Measurements from ENCODE around the gene MGAT3. TPM values are rescaled to one million over a fixed set of nuclear protein-coding genes. Genes with fewer than 3 reads are reported as not detected.

The MGAT3 gene
- total RNA-seq, 1 experiment from 2014 or later = 0.20 TPM

- Histone ChIP-seq H3K9me2 (ENCODE audit: insufficient read depth) (no peaks in the 10 kb centered on the region), H3K36me3 (ENCODE audit: control insufficient read depth in 1 of 2, insufficient read depth in 2 of 2, low read length in 2 of 2) (no peaks in the 10 kb centered on the region), H3K4me1 (ENCODE audit: control insufficient read depth in 1 of 2, insufficient read depth in 2 of 2, low read length in 2 of 2) (peaks cover 18 to 24% of the 10 kb centered on the region in 2 experiments), H4K20me1 (ENCODE audit: insufficient read depth) (no peaks in the 10 kb centered on the region), H3K27me3 (ENCODE audit: insufficient read depth, low read length) (no peaks in the 10 kb centered on the region), H3K9ac (ENCODE audit: low read length) (no peak overlapping the region), H2AFZ (ENCODE audit: low read depth, low read length, poor library complexity, severe bottlenecking) (no peak overlapping the region), H3K4me2 (ENCODE audit: low read length) (no peak overlapping the region), H3K9me3 (ENCODE audit: control insufficient read depth in 1 of 2, insufficient read depth in 1 of 2, low read depth in 1 of 2, low read length in 2 of 2) (no peaks in the 10 kb centered on the region), H3K27ac (ENCODE audit: low read depth, low read length) (no peak overlapping the region), H3K4me3 (replicated peaks in 1 of 2; ENCODE audit: low read depth in 1 of 2, low read length in 2 of 2) (no peak overlapping the region), H3K79me2 (ENCODE audit: insufficient read depth, low read length) (no peaks in the 10 kb centered on the region)
- ATAC-seq (no peak), DNase-seq (ENCODE audit: low read depth, low spot score) (no peak)
- ChIA-PET CTCF (interaction anchor here (0.5 kb wide), 1 partner anchor 494 kb away, joined by 3 read pairs; no protein-coding TSS in a partner anchor), POLR2A (no interaction called here), RAD21 (ENCODE audit: low non-redundant PET in 1 of 2, low total read pairs in 2 of 2, uncharacterized antibody in 2 of 2, unreplicated experiment in 2 of 2) (no interaction called here)
- intact Hi-C loops (cut with micrococcal nuclease) = loop anchor here (10.0 kb wide), 1 partner anchor 397 kb away; no protein-coding TSS in a partner anchor
- no peak for TF ChIP-seq FOSL1 (IDR thresholded peaks at IDR 0.05; ENCODE audit: low read depth)
- TF ChIP-seq SP1 (IDR thresholded peaks at IDR 0.05; ENCODE audit: low read depth) = no peak
- no peak for TF ChIP-seq ZNF274 (IDR thresholded peaks at IDR 0.05; ENCODE audit: low read depth, low read length)
- TF ChIP-seq JUND (IDR thresholded peaks at IDR 0.05) = no peak
- TF ChIP-seq MAX (IDR thresholded peaks at IDR 0.05) = no peak
- TF ChIP-seq POLR2A (IDR thresholded peaks at IDR 0.05; ENCODE audit: borderline replicate concordance, extremely low read depth, insufficient read depth, insufficient read length) = no peak
- TF ChIP-seq EZH2phosphoT487 (IDR thresholded peaks at IDR 0.05; ENCODE audit: borderline replicate concordance) = no peak
- no peak for TF ChIP-seq YY1 (IDR thresholded peaks at IDR 0.05; ENCODE audit: extremely low read depth, insufficient replicate concordance, low read depth, low read length)
- TF ChIP-seq CEBPB (IDR thresholded peaks at IDR 0.05; ENCODE audit: low read depth) = no peak
- TF ChIP-seq ZFX (IDR thresholded peaks at IDR 0.05) = no peak
- no peak for TF ChIP-seq RAD21 (IDR thresholded peaks at IDR 0.05; ENCODE audit: low read depth)
- TF ChIP-seq CBX3 (IDR thresholded peaks at IDR 0.05; ENCODE audit: low read depth) = no peak
- TF ChIP-seq EGR1 (IDR thresholded peaks at IDR 0.05; ENCODE audit: low read depth) = no peak
- TF ChIP-seq SIN3A (IDR thresholded peaks at IDR 0.05; ENCODE audit: low read depth) = no peak
- no peak for TF ChIP-seq REST (IDR thresholded peaks at IDR 0.05; ENCODE audit: low read depth)
- TF ChIP-seq EZH2 (IDR thresholded peaks at IDR 0.05) = no peak
- TF ChIP-seq, protein P1, sequence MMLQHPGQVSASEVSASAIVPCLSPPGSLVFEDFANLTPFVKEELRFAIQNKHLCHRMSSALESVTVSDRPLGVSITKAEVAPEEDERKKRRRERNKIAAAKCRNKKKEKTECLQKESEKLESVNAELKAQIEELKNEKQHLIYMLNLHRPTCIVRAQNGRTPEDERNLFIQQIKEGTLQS (IDR thresholded peaks at IDR 0.05) = no peak
- TF ChIP-seq POLR2AphosphoS5 (IDR thresholded peaks at IDR 0.05; ENCODE audit: low read depth, low read length) = no peak
- BruUV-seq (replicated peaks) = no TSS peak
Observed at GRCh38 chr22:39537975-39538374, 81.2 kb downstream of the MGAT3 start.

Other genes starting within 250 kb of the MGAT3 start
- 13.1 TPM for gene PDGFB, start 212.0 kb upstream of the MGAT3 start, total RNA-seq (2021; ENCODE audit: unreplicated experiment)
- 2,966 TPM for gene RPL3, start 137.4 kb upstream of the MGAT3 start, total RNA-seq (2021; ENCODE audit: unreplicated experiment)
- gene SYNGR1, start 107.0 kb upstream of the MGAT3 start, total RNA-seq (2021; ENCODE audit: unreplicated experiment) = 20.7 TPM
- gene TAB1, start 57.2 kb upstream of the MGAT3 start, total RNA-seq (2021; ENCODE audit: unreplicated experiment) = 25.4 TPM
- 42.8 TPM for gene MIEF1, start 45.3 kb downstream of the MGAT3 start, total RNA-seq (2021; ENCODE audit: unreplicated experiment)
- 608 TPM for gene ATF4, start 63.5 kb downstream of the MGAT3 start, total RNA-seq (2021; ENCODE audit: unreplicated experiment)
- gene RPS19BP1, start 75.7 kb downstream of the MGAT3 start, total RNA-seq (2021; ENCODE audit: unreplicated experiment) = 80.4 TPM
- 0.15 TPM for gene CACNA1I, start 113.7 kb downstream of the MGAT3 start, total RNA-seq (2021; ENCODE audit: unreplicated experiment)

Measured in HCT116 (cell line).